GM19395 (cell line): Measurements from ENCODE around the gene PLEKHO2.
"Not testable (repeated sequence)": the region's sequence is repeated elsewhere in the genome, so short reads cannot be mapped to it uniquely, and the experiment has no call there.

Source experiments
- ATAC-seq: cut with Tn5 transposase; IDR thresholded peaks from one replicate; pipeline ENCODE4 v1.9.1; 2021; ENCODE audit warnings: mild to moderate bottlenecking, moderate library complexity; ENCODE audit not compliant: unreplicated experiment

The PLEKHO2 gene, protein sequence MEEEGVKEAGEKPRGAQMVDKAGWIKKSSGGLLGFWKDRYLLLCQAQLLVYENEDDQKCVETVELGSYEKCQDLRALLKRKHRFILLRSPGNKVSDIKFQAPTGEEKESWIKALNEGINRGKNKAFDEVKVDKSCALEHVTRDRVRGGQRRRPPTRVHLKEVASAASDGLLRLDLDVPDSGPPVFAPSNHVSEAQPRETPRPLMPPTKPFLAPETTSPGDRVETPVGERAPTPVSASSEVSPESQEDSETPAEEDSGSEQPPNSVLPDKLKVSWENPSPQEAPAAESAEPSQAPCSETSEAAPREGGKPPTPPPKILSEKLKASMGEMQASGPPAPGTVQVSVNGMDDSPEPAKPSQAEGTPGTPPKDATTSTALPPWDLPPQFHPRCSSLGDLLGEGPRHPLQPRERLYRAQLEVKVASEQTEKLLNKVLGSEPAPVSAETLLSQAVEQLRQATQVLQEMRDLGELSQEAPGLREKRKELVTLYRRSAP

DNA sequence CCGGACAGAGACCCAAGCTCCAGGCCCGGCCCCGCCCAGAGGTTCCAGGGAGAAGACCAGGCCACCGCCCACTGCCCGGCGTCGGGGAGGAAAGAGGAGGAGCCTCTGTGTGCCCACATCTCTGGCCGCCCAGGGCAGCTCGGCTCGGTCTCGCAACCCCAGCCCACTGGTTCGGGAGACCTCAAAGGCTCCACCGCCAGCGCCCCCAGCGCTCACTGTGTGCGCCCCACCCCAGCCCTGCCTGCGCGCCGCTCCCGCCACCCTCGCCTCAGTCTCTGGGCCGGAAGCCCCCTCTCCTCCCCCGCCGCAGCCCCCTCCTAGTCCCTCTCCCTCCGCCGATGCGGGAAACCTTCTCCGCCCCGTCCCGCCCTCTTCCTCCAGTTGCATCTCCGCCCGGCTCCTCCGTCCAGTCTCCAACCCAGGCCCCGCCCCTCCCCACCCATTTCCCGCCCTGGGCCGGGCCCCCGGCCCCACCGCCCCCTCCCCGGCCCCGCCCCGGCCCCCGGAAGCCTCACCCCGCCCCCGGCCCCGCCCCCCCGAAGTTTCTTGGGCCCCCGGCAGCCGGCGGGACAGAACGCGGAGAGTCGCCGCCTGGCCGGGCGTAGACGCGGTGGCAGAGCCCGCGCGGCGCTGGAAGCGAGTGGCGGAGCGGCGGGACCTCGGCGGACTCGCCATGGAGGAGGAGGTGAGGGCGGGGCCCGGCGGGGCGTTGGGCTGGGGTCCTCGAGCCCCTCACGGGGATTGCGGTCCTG, at the start of gene PLEKHO2:
TSS of gene PLEKHO2 (plus strand) at position 572 of the 752 bp plus-strand sequence. CDS start at position 674, 102 bp downstream.
- peak; percentile 66 for ATAC-seq

DNA sequence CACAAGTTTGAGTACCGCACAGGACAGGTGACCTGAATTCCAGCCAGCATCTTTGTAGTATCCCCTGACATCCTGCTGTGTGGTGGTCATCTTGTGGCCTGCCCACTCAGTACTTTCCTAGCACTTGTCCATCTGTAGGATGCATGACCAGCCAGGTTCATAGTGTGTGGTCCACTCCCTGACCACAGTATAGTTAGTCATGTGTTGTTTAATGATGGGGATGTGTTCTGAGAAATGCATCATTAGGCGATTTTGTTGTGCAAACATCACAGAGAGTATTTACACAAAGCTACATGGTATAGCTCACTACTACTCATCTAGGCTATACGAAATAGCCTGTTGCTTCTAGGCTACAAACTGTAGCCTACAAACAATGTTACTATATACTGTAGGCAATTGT, 49.4 kb upstream of the PLEKHO2 start:
- no peak for ATAC-seq

GRCh38 chr15:64795299-64795698, 46.4 kb upstream of the PLEKHO2 start:
- ATAC-seq = not testable (repeated sequence)

DNA sequence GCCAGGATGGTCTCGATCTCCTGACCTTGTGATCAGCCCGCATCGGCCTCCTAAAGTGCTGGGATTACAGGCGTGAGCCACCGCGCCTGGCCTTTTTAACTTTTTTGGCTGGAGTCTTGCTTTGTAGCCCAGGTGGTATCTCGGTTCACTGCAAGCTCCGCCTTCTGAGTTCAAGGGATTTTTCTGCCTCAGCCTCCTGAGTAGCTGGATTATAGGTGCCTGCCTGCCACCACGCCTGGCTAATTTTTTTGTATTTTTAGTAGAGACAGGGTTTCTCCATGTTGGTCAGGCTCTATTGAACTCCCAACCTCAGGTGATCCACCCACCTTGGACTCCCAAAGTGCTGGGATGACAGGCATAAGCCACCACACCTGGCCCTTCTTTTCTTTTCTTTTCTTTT, 45.8 kb upstream of the PLEKHO2 start:
- ATAC-seq = not testable (repeated sequence)

DNA sequence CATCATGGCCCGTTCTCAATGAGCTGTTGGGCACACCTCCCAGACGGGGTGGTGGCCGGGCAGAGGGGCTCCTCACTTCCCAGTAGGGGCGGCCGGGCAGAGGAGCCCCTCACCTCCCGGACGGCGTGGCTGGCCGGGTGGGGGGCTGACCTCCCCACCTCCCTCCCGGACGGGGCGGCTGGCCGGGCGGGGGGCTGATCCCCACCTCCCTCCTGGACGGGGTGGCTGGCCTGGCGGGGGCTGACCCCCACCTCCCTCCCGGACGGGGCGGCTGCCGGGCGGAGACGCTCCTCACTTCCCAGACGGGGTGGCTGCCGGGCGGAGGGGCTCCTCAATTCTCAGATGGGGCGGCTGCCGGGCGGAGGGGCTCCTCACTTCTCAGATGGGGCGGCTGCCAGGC, 42.8 kb upstream of the PLEKHO2 start:
- not testable (repeated sequence) for ATAC-seq

DNA sequence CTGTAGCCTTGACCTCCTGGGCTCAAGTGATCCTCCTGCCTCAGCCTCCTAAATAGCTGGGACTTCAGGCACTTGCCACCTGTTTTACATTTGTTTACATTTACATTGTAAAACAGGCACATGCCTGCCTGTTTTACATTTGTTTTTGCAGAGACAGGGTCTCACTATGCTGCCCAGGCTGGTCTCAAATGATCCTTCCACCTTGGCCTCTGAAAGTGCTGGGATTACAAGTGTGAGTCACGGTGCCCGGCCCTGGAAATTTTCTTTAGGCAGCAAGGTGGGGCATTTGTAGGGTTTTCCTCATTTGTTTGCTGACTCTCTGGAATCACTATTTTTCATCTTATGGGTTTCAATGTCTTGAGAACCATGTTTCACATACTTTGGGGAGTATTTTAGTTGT, 41.2 kb upstream of the PLEKHO2 start:
- ATAC-seq = no peak

GRCh38 chr15:64803526-64803925, 38.2 kb upstream of the PLEKHO2 start:
- no peak for ATAC-seq

- no peak for ATAC-seq
Observed at GRCh38 chr15:64804619-64805018, 37.1 kb upstream of the PLEKHO2 start.

- no peak for ATAC-seq
Observed at GRCh38 chr15:64806509-64806908, 35.2 kb upstream of the PLEKHO2 start.

DNA sequence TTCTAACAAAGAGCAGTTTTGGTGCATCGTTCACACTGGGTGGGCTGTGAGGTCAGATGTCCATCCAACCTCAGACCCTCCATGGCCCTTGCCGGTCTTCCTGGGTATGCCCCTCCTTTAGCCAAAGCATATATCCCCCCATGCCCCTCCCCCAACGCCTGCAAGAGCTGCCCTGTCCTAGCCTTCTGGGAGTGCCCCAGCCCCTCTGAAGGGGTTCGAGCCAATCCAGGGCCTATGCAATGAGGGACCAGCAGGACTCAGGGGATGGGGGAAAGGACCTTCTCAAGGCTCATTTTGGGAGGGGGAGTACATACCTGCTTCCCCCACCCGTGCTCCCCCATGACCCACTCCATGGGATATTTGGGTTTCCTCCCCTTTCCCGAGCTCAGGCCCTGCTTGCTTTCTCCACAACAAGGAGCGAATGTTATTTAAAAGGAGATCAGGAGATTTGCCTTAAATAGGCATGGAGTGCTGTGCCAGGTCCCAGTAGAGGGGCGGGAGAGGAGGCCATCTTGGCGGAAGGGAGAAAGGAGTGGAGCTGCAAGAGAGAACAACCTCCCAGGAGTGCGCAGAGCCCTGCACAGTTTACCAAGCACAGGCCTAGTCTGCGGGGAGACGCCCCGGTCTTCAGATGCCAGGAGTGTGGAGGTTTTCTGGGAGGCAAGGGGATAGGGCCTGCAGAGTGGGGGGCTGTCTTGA, 34.5 kb upstream of the PLEKHO2 start:
- no peak for ATAC-seq

- no peak for ATAC-seq
Observed at GRCh38 chr15:64807751-64808222, 33.9 kb upstream of the PLEKHO2 start.

- no peak for ATAC-seq
Observed at GRCh38 chr15:64808785-64809453, 32.8 kb upstream of the PLEKHO2 start.

GRCh38 chr15:64809649-64810496, 31.8 kb upstream of the PLEKHO2 start:
- no peak for ATAC-seq

DNA sequence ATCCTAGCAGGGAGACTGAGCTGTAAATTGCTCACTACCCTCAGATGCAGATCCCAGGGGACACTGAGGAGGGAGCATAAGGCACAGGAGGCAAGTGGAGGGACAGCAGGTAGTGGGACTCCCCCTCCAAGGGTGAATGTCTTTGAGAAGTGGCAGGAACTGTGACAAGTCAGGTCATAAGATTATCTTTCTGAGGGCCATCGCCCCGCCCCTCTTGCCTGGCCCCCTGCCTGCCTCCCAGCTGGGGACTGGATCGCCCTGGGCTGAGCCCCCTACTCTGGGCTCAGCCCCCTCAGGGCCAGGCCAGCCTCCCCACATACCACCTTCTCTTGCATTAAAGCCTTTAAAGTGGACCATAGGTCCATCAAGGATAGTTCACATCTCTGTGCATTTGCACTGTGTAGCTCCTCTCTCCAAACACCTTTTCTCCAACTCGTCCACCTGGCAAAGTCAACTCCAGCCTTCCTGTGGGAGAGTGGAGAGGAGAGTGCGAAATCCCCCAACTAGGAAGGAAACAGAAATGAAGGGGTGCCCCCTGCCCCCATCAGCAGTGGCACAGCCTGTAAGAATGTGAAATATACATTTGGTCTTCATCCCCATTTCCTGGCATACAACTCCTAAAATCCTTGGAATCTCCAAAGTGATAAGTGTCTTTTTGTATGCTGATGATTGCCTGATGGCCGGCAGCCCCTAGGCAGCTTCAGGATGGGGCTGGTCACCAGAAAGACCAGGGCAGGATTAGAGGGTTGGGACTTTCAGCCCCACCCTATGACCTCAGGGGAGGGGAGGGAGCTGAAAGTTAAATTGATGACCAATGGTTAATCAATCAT, 31.0 kb upstream of the PLEKHO2 start:
- no peak for ATAC-seq

- no peak for ATAC-seq
Observed at GRCh38 chr15:64813075-64813474, 28.6 kb upstream of the PLEKHO2 start.

DNA sequence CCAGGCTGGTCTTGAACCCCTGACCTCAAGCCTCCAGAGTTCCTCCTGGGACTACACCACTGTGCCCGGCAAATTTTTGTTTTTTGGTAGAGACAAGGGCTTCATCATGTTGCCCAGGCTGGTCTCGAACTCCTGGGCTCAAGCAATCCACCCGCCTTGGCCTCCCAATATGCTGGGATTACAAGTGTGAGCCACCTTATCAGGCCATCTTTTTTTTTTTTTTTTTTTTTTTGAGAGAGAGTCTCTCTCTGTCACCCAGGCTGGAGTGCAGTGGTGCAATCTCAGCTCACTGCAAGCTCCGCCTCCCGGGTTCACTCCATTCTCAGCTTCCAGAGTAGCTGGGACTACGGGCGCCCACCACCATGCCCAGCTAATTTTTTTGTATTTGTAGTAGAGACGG, 27.4 kb upstream of the PLEKHO2 start:
- ATAC-seq = not testable (repeated sequence)

- not testable (repeated sequence) for ATAC-seq
Observed at GRCh38 chr15:64814965-64815364, 26.8 kb upstream of the PLEKHO2 start.

DNA sequence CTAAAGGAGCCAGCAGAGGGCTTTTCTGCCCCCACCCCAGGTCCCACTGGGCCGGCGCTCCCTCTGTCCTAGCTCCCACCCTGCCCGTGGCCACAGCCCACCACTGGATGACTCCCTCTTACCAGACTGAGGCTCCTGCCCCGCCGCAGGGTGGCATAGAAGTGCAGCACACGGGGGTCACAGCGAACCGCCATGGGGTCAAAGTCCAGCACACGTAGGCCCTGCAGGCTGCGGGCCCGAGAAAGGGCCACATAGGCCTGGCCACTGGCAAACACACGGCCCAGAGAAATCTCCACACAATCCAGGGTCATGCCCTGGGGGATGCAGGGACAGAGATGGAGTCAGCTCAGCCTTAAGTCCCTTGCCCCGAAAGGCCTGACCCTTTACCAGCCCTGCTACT, 25.3 kb upstream of the PLEKHO2 start:
- no peak for ATAC-seq

- no peak for ATAC-seq
Observed at GRCh38 chr15:64824929-64825430, 16.7 kb upstream of the PLEKHO2 start.
